SK-N-SH (cell line): ENCODE measurements around the gene BTAF1.

Experiments used
- CHD2 ChIP-seq: fragments of 150-350 bp; IDR thresholded peaks from 2 replicates; pipeline ENCODE4 v1.6.1; 2018; ENCODE audit warnings: low read length; ENCODE audit not compliant: partially characterized antibody
- EP300 ChIP-seq, 2 experiments: IDR thresholded peaks; 2 replicates each; pipeline versions ENCODE4 v1.4.0 to v1.6.1; 2012; ENCODE audit warnings: borderline replicate concordance in 1 of 2, low read depth in 1 of 2, low read length in 1 of 2
- FOXM1 ChIP-seq: IDR thresholded peaks from 2 replicates; pipeline ENCODE4 v1.4.0; 2012; ENCODE audit warnings: low read depth, mild to moderate bottlenecking
- IRF3 ChIP-seq: fragments of 150-350 bp; IDR thresholded peaks from 2 replicates; pipeline ENCODE4 v1.6.1; 2016; ENCODE audit warnings: mild to moderate bottlenecking, low read depth, low read length
- JUND ChIP-seq: IDR thresholded peaks from 2 replicates; pipeline ENCODE4 v1.4.0; 2012
- POLR2AphosphoS5 ChIP-seq: IDR thresholded peaks from 2 replicates; pipeline ENCODE4 v1.6.1; 2012; ENCODE audit warnings: low read depth, low read length
- RAD21 ChIP-seq: IDR thresholded peaks from 2 replicates; pipeline ENCODE4 v1.6.1; 2012; ENCODE audit warnings: mild to moderate bottlenecking, low read length
- REST ChIP-seq: IDR thresholded peaks from 2 replicates; pipeline ENCODE4 v1.6.1; 2012; ENCODE audit warnings: mild to moderate bottlenecking, low read depth, low read length, moderate library complexity
- TEAD4 ChIP-seq: IDR thresholded peaks from 2 replicates; pipeline ENCODE4 v1.4.0; 2012; ENCODE audit warnings: mild to moderate bottlenecking, borderline replicate concordance; ENCODE audit not compliant: insufficient read depth
- YY1 ChIP-seq: IDR thresholded peaks from 2 replicates; pipeline ENCODE4 v1.4.0; 2012; ENCODE audit warnings: low read depth, mild to moderate bottlenecking
- TF ChIP-seq, protein P1 (sequence below): IDR thresholded peaks from 2 replicates; pipeline ENCODE4 v1.4.0; 2012; ENCODE audit warnings: low read depth, borderline replicate concordance
- TF ChIP-seq, protein P2 (sequence below): fragments of 200-600 bp; sonication (generic); IDR thresholded peaks from 2 replicates; pipeline ENCODE4 v1.6.1; 2017; ENCODE audit warnings: antibody characterized with exemption, mild to moderate bottlenecking, moderate library complexity
- TF ChIP-seq, protein P3 (sequence below): IDR thresholded peaks from 2 replicates; pipeline ENCODE4; 2012
- TF ChIP-seq, protein P4 (sequence below): fragments of 150-350 bp; IDR thresholded peaks from 2 replicates; pipeline ENCODE4 v1.6.1; 2017; ENCODE audit warnings: antibody characterized with exemption, low read length, low read depth, borderline replicate concordance

DNA sequence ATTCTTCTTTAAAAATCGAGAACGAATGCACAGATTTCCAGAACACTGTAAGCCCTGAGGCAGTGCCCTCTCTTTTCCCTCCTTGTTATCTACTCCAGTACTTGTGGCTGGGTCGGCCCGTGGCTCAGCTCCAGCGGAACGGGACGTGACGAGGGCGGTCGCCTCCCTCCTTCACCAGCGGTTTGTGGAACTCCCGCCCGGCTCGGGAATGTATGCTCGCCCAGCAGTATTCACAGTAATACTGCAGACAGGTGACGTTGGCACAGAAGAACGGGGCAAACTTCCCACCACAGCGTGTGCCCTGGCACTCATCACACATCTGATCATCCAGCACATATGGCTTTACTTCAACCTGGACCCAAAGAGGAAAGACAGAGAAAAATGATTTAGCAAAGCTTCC, 128.5 kb downstream of the BTAF1 start:
- TF ChIP-seq POLR2AphosphoS5, result no peak
- no peak for TF ChIP-seq JUND
- TF ChIP-seq YY1, result no peak
- TF ChIP-seq, protein P1, sequence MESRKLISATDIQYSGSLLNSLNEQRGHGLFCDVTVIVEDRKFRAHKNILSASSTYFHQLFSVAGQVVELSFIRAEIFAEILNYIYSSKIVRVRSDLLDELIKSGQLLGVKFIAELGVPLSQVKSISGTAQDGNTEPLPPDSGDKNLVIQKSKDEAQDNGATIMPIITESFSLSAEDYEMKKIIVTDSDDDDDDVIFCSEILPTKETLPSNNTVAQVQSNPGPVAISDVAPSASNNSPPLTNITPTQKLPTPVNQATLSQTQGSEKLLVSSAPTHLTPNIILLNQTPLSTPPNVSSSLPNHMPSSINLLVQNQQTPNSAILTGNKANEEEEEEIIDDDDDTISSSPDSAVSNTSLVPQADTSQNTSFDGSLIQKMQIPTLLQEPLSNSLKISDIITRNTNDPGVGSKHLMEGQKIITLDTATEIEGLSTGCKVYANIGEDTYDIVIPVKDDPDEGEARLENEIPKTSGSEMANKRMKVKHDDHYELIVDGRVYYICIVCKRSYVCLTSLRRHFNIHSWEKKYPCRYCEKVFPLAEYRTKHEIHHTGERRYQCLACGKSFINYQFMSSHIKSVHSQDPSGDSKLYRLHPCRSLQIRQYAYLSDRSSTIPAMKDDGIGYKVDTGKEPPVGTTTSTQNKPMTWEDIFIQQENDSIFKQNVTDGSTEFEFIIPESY, result no peak
- TF ChIP-seq, protein P2, sequence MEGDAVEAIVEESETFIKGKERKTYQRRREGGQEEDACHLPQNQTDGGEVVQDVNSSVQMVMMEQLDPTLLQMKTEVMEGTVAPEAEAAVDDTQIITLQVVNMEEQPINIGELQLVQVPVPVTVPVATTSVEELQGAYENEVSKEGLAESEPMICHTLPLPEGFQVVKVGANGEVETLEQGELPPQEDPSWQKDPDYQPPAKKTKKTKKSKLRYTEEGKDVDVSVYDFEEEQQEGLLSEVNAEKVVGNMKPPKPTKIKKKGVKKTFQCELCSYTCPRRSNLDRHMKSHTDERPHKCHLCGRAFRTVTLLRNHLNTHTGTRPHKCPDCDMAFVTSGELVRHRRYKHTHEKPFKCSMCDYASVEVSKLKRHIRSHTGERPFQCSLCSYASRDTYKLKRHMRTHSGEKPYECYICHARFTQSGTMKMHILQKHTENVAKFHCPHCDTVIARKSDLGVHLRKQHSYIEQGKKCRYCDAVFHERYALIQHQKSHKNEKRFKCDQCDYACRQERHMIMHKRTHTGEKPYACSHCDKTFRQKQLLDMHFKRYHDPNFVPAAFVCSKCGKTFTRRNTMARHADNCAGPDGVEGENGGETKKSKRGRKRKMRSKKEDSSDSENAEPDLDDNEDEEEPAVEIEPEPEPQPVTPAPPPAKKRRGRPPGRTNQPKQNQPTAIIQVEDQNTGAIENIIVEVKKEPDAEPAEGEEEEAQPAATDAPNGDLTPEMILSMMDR, result no peak
- TF ChIP-seq REST, result no peak
- TF ChIP-seq, protein P3, sequence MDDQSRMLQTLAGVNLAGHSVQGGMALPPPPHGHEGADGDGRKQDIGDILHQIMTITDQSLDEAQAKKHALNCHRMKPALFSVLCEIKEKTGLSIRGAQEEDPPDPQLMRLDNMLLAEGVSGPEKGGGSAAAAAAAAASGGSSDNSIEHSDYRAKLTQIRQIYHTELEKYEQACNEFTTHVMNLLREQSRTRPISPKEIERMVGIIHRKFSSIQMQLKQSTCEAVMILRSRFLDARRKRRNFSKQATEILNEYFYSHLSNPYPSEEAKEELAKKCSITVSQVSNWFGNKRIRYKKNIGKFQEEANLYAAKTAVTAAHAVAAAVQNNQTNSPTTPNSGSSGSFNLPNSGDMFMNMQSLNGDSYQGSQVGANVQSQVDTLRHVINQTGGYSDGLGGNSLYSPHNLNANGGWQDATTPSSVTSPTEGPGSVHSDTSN, result no peak
- no peak for TF ChIP-seq EP300 (IDR thresholded peaks at IDR 0.05; ENCODE audit: borderline replicate concordance in 1 of 2, low read depth in 1 of 2, low read length in 1 of 2)
- TF ChIP-seq CHD2, result no peak
- TF ChIP-seq, protein P4, sequence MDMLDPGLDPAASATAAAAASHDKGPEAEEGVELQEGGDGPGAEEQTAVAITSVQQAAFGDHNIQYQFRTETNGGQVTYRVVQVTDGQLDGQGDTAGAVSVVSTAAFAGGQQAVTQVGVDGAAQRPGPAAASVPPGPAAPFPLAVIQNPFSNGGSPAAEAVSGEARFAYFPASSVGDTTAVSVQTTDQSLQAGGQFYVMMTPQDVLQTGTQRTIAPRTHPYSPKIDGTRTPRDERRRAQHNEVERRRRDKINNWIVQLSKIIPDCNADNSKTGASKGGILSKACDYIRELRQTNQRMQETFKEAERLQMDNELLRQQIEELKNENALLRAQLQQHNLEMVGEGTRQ, result no peak
- TF ChIP-seq IRF3, result no peak
- TF ChIP-seq TEAD4, result no peak
- TF ChIP-seq FOXM1, result no peak
- no peak for TF ChIP-seq RAD21
